ENCODE data around the gene YBX3.
"Not testable (repeated sequence)": the region's sequence is repeated elsewhere in the genome, so short reads cannot be mapped to it uniquely, and the experiment has no call there.

The YBX3 gene

DNA sequence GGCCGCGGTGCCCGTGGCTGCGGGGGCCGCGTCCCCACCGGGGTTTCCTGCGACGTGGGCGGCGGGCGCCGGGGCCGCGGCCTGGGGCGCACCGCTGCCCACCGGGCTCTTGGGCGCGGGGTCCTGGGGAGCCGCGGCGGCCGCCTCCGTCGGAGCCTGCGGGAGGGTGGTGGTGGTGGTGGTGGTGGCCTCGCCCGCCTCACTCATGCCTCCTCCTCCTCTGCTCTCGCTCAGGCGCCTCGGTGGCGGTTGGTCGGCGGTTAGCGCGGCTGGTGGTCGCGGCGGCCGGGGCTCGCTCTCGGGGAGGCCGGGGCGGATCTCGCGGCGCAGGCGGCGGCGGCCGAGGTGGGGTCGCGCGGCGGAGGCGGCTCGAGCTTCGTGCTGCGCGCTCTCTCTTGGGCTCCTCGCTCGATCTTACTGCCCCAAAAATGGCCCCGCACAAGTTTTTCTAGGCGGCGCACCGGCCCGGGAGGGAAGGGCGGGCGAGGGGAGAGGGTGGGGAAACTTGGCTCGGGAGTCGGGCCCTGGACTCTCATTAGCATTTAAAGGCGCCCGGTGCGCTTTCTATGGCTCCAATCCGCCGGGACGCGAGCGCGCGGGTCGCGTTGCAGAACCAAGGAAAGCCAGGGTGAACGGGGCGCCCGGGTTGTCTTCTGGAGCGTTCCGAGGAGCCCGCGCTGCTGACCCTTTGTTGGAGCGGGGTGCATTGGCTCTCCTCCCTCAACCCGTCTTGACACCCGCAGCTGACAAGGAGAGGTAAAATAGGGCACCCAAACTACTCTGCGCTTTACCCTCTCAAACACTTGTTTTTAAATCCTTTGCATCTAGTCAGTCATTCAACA, at the start of gene YBX3:
TSS of gene YBX3 (minus strand) at position 419 of the 842 bp plus-strand sequence. CDS start at position 207, 212 bp downstream.
- DNase-seq (ENCODE audit: low read depth) = peak; percentile 80

- DNase-seq (ENCODE audit: low read depth) = peak; percentile 49
Measured at GRCh38 chr12:10771132-10771733, 48.1 kb upstream of the YBX3 start.

- no peak for DNase-seq (ENCODE audit: low read depth)
Measured at GRCh38 chr12:10759657-10760056, 36.5 kb upstream of the YBX3 start.

DNA sequence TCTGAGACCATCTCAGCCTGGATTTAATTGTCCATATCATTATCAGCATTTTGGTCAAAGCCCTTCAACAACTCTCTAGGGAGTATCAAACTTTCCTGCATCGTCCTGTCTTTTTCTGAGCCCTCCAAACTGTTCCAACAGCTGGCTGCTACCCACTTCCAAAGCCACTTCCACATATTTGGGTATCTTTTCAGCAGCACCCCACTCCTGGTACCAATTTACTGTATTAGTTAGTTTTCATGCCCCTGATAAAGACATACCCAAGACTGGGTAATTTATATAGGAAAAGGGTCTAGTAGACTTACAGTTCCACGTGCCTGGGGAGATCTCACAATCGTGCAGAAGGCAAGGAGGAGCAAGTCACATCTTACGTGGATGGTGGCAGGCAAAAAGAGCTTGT, 33.1 kb upstream of the YBX3 start:
- no peak for DNase-seq (ENCODE audit: low read depth)

- DNase-seq (ENCODE audit: low read depth) = peak; percentile 82
Measured at GRCh38 chr12:10753059-10753458, 29.9 kb upstream of the YBX3 start.

DNA sequence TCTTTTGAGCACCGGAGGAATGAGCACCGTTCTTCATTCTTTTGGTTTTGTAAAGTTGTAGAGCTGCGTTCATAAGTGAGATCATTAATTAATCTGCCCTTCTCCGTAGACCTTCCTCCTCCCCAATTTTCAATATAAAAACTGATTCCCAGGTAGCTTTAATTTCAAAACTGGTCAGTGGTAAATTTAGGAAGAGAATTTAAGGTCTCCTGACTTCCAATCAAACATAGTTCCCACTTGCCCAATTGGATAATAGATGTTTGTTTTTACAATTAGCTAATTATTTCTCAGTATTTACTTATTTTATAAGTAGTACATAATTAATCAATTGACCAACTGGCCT, 27.2 kb upstream of the YBX3 start:
- DNase-seq (ENCODE audit: low read depth) = no peak

- DNase-seq (ENCODE audit: low read depth) = peak; percentile 95
Measured at GRCh38 chr12:10749700-10750384, 26.7 kb upstream of the YBX3 start.

DNA sequence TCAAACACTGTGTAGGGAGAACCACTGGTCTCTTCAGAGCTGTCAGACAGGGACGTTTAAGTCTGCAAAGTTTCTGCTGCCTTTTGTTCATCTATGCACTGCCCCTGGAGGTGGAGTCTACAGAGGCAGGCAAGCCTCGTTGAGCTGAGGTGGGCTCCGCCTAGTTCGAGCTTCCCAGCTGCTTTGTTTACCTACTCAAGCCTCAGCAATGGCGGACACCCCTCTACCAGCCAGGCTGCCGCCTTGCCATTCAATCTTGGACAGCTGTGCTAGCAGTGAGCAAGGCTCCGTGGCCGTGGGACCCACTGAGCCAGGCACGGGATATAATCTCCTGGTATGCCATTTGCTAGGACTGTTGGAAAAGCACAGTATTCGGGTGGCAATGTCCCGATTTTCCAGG, 24.6 kb upstream of the YBX3 start:
- no peak for DNase-seq (ENCODE audit: low read depth)

DNA sequence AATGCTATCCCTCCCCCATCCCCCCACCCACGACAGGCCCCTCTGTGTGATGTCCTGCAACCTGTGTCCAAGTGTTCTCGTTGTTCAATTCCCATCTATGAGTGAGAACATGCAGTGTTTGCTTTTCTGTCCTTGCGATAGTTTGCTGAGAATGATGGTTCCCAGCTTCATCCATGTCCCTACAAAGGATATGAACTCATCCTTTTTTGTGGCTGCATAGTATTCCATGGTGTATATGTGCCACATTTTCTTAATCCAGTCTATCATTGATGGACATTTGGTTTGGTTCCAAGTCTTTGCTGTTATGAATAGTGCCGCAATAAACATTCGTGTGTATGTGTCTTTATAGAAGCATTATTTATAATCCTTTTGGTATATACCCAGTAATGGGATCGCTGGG, 20.3 kb upstream of the YBX3 start:
- not testable (repeated sequence) for DNase-seq (ENCODE audit: low read depth)

DNA sequence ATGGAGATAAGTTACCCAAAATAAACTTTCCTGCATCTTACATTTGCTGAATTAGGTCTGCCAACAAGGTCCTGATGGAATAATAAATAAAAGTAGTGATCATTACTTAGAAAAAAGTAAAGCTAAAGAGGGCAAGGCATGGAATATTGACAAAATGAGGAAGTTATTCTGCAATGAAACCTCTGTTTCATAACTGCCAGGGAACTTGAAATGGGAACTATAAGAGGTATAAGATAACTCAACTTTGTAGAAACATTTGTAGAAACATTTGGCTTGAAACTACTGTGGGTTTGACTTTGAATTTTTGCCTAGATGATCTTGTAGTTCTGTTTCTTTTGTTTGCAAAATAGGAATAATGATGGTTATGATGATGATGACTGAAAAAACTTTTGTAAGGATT, 18.7 kb upstream of the YBX3 start:
- no peak for DNase-seq (ENCODE audit: low read depth)

DNA sequence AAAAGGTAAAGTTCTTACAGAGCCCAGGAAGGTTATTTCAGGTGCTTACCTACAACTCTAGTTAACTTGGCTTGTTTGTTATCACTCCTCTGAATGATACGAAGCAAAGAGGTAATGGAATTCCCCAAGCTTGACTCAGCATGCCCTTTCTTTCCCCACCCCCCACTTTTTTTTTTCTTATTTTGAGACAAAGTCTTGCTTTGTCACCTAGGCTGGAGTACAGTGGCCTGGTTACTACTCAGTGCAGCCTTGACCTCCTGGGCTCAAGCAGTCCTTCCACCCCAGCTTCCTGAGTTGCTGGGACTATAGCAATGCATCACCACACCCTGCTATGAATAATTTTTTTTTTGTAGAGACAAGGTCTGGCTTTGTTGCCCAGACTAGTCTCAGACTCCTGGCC, 17.1 kb upstream of the YBX3 start:
- no peak for DNase-seq (ENCODE audit: low read depth)

- no peak for DNase-seq (ENCODE audit: low read depth)
Measured at GRCh38 chr12:10739157-10740118, 16.3 kb upstream of the YBX3 start.

DNA sequence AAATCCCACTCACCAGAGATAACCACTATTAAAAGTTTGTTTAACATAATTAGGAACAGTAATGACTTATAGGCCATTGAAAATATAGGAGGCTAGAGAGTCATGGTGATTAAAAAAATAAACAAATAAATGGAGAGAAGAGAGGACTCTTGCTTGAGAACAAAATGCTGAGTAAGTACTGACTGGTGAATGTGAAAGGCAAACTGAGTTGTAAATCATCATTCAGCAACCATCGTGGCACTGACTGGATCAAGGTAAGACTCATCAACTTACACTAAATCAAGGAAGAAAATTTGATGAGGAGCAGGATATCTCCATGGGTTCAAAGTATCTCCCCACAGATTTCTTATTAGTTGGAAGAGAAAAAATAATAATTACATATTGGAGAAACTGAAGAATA, 14.1 kb upstream of the YBX3 start:
- DNase-seq (ENCODE audit: low read depth) = no peak

DNA sequence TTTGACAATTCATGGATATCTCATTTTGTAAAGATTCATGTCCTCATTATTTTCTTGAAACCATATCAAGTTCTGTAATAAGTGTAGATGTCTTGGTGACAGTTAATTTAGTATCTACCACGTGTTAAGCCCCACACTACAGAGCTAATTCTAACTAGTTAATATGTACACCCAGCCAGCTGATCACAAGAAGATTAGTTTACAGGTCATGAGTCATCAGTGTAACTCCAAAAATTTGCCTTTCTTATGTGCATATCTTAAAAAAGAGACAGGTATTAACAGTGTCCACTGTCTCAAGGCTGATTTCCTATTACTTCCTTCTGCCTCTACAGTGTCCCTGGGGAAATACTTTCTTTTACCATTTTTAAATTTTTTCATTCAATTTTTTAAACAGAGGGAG, 13.3 kb upstream of the YBX3 start:
- no peak for DNase-seq (ENCODE audit: low read depth)

DNA sequence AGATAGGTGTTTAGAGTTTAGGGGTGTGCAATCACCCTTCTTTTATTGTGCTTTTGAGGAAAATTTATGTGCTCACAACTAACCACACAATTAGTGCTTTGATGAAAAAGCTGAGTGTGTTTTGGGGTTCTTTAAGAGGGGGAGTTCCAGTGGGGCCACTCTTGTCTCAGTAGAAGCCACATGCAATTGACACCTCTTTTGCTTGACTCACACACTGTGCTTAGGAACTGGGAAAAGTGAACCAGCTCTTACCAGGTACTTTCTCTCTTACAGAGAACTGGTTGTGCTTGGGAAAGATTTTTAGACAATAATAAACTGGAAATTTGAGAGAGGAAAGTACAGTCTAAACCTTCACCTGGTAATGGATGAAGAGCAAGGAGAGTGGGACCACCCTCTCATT, 12.3 kb upstream of the YBX3 start:
- DNase-seq (ENCODE audit: low read depth) = no peak

GRCh38 chr12:10732549-10732948, 9.4 kb upstream of the YBX3 start:
- no peak for DNase-seq (ENCODE audit: low read depth)

GRCh38 chr12:10732066-10732465, 8.9 kb upstream of the YBX3 start:
- no peak for DNase-seq (ENCODE audit: low read depth)

- no peak for DNase-seq (ENCODE audit: low read depth)
Measured at GRCh38 chr12:10730559-10730958, 7.4 kb upstream of the YBX3 start.

GRCh38 chr12:10728091-10728490, 5.0 kb upstream of the YBX3 start:
- DNase-seq (ENCODE audit: low read depth) = no peak

DNA sequence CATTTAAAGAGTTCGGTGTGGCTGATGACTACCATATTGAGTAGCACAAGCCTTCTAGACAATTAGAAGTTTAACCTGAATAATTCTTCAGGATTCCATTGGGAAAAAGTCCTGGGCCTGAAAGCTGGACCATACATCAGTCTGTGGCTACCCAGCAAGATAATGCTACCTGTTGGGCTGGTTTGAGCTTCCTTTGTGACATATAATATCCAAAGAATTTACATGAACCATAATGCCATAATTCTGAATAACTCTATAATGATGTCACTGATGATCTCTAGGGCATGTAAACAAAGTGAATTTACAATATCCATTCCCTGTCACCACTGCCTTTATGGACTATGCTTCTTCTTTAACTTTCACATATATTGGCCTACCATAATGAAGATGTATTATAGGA, 3.8 kb upstream of the YBX3 start:
- DNase-seq (ENCODE audit: low read depth) = no peak

GRCh38 chr12:10725003-10725402, 1.9 kb upstream of the YBX3 start:
- DNase-seq (ENCODE audit: low read depth) = no peak

DNA sequence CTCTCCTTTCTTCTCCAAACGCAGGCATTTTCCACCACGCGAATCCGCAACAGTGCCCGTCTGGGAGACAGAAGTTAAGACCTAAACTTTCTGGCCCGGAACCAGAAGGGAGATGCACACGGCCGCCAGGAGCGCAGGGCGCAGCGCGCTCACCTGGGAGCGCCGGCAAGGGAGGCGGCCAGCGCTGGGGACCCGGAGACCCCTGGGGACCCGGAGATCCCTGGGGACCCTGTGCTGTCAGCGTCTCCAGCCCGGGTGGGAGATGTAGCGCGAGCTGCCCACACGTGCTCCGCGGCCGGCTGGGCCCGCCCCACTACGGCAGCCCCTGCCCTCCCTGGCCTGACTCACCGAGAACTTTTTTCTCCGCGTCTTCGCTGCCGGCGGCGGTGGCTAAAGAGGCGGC, 620 bp downstream of the YBX3 start:
- DNase-seq (ENCODE audit: low read depth) = peak; percentile 69

Data from iris pigment epithelial cell (primary cell).